ENCODE results near the gene DRC1.
"Not testable (repeated sequence)": the region's sequence is repeated elsewhere in the genome, so short reads cannot be mapped to it uniquely, and the experiment has no call there.

Gene DRC1

DNA sequence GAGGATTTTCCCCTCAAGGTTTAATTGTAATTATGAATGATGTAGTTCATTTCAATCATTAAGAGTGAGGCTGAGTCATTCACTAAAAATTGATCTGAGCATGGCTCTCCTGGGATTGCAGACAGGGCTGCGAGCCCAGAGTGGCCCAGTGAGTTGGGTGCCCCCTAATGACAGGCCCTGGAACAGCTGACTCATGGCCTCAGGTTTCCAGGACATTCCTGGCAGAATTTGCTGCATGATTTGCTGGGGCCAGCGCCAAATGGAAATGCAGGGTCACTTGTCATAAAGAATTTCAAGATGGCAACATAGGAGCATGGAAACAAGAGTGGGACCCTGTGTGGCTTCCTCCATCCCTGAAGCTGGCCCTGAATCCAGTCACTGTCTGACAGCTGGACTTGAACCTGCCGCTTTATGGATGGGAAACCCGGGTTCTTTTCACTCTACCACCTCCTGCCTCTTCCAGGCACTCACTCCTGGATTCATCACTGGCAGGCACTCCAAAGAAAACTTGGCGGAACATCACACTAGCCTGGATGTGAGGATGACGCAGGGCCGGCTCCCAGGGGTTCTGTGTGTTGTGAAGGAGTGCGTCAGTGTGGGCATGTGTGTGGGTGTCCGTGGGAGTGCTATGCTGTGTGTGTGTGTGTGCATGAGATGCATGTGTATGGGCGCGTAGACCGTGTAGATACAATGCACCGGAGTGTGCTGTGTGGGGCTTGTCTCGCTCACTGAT is 61.0 kb downstream of the DRC1 start:
- DNase-seq: peak in 7 of 56 donors; percentile 18 to 39 (median 23)

DNA sequence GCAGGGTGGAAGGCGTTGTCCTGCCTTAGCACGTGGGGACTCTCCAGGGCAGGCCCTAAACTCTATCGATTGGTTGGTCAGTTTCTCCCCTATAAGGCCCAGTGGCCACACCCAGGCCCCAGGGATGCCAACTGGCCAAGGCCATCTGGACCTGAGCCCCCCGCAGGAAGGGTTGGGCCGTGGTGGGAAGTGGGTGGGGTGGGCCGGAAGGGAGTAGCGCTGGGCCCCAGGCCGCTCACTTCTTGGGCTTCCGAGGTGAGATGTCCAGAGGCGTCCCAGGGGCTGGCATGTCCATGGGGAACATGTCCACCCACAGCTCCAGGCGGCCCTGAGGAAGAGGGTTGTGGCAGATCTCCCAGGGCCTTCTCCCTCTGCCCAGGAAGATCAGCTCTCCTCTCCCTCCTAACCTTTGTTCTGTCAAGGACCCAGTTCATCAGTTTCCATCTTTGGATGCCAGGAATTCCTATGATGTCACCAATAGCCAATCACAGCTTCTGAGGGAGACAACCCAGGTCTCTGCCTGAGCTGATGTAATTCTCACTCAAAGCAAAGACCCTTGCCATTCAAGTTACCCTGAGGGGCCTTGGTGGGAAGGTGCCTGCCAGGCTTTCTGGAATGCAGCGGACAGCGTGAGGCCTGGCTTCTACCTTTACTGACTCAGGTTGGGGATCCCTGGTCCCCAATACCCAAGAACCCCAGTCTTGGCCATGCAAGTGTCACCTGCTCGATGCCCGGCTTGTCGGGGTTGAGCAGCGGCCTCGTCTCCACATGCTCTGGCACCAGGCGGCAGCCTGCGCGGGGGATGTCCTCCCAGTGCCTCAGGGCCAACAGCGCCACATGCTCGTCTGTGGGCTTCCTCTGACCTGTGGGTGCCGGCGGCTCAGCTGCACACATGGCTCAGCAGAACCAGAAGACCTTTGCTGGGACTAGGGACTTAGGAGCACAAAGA is 61.8 kb downstream of the DRC1 start:
- no peak for DNase-seq

DNA sequence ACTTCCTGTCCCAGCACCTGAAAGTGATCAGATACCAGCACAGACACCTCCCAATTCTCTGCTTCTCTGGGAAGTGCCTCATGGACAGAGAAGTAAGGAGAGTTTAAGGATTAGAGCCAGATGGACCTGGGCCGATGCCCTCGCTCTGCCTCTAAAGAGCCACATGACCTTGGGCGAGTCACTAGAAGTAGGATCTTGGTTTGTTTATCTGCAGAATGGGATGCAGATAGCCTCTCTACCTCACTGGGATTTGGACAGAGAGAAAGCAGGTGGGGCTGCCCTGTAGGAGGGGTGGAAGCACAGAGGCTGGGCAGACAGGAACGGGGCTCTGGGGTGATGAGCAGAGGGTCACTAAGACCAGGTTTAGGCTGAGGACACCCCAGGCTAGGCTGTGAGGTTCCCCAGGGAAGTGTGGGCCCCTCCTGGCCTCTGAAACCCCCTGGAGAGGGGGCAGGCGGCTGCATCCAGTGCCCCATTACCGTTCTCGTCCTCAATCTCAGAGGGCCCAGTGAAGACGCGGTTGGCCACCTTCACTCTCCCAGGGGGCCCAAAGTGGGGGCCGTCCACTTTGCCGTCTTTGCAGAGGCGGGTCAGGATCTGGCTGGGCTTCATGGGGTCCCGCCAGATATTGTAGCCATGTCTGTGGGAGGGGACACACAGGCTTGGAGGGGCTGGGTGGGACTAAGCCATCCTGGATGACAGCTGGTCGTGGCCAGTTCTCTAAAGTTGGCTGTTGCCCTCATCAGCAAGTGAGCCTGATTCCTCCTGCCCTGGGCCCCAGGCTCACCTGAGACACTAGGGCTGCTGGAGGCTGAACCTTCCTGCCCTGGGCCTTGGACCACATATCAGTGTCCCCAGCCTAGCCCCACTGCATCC is 62.9 kb downstream of the DRC1 start:
- DNase-seq: no peak

DNA sequence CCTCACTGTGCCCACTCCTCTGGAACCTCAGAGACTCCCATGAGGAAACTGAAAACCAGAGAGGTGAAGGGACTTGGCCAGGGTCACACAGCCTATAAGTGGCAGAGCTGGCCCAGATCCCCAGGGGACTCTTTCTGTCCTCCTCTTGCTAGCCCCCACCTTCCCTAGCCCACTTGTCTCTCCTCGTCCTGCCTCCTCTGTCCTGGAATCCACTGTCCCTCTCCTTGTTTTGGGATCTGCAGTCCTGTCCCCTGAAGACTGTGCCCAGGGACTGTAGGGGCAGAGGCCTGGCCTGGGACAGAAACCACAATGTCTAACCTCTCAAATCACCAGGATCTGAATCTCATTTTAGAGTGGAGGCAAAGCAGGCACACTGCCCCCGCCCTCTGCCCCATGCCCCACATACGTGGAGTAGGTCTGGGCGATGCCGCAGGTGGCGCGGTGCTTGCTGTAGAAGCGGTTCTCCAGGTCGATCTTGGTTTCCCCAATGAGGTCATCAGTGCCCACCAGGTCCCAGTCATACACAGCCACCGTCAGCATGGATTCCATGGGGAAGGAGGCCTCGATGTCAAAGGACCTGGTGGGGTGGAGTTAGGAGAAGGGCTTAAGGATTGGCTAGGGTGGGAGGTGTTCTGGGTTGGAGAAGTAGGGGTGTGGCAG is 63.7 kb downstream of the DRC1 start:
- no peak for DNase-seq

DNA sequence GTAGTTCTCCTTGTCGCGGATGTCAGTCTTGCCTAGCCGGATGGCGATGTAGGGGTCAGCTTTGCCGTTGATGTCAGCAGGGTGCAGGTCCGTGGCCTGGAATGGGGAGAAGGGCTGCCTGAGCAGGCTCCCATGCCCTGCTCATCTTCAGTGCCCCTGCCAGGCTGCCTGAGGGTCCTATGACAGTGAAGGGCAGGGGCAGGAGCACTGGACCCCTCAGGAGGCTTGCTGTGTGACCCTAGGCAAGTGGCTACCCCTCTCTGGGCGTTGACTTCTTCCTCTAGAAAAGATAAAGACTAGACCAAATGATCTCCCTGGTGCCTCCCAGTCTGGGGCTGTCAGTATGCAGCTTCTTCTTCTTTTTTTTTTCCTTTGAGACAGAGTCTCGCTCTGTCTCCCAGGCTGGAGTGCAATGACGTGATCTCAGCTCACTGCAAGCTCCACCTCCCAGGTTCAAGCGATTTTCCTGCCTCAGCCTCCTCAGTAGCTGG is 64.3 kb downstream of the DRC1 start:
- no peak for DNase-seq

DNA sequence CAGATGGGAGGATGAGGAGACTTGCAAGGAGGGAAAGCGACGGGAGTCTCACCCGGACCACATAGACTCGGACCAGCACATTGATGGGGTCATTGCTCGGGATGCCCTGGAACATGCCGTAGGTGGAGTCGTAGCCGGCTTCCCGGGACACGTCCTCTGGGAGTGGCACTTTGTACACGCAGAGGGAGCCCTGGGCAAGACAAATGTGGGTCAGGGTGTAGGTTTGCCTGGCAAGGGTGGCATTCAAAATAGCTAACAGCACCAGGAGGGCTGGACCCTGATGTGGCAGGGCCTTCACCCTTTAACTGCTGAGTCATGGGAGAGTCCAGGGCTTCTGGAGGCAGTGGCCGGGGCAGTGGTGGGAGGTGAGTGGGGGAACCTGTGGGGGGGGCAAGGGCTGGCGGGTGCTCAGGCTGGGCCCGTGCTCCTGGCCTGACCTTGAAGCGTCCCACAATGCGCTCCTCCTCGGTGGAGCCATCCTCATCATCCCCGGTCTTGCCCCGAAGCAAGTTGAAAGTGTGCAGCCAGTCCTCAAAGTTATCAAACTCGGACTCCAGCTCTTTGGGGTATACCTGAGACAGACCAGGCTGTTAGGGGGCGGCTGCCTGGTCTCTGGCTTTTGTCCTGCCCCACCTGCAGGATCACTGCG is 65.1 kb downstream of the DRC1 start:
- no peak for DNase-seq

DNA sequence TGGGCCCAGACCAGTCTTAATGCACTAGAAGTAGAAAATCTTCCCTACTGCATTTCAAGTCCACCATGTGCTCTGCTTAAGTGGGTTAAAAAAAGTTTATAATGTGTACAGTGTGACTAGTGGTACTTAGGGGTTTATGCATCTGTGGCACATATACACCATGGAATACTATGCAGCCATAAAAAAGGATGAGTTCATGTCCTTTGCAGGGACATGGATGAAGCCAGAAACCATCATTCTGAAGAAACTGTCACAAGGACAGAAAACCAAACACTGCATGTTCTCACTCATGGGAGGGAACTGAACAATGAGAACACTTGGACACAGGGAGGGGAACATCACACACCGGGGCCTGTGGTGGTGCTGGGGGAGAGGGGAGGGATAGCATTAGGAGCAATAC is 66.8 kb downstream of the DRC1 start:
- not testable (repeated sequence) for DNase-seq

DNA sequence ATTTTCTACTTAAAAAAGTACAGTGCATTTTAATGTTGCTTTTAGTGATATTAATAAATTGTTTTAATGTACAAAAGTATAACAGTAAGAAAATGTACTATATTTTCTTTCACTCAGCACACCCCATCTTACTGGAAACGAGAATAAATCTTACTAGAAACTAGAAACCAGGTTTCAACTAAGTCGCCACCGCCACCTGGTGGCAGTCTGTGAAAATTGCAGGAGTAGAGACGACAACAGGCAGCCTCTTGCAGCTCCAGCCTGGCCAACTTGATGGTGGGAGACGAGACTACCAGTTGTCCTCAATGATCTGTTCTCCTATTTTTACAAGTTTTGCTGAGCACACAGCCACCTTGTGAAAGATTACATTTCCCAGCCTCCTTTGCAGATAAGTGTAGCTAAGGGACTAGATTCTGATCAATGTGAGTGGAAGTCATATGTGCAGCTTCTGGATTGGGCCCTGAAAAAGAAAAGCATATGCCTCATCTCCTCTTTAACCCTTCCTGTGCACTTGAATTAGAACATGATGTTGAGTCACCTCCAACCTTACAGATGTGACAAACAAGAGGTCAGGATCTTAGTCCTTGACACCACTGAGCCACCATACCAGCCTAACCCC is 67.5 kb downstream of the DRC1 start:
- peak in 1 of 56 donors; percentile 6 for DNase-seq

DNA sequence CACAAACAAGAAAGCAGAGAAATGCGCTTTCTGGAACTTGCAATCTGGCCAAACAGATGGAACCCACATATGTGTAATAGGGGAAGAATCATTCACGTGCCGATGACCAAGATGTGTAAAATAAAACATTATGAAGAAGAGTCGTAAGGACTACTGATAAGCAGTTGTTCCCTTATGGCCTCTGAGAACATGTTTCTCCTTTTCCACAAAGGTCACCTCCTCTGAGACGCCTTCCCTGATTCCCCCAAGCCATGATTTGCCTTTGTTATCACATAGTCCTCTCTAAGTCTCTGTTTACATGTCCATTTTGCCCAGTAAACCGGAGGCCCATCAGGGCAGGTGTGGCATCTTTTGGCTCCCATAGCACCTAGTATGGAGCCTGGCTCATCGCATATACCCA is 68.2 kb downstream of the DRC1 start:
- no peak for DNase-seq

DNA sequence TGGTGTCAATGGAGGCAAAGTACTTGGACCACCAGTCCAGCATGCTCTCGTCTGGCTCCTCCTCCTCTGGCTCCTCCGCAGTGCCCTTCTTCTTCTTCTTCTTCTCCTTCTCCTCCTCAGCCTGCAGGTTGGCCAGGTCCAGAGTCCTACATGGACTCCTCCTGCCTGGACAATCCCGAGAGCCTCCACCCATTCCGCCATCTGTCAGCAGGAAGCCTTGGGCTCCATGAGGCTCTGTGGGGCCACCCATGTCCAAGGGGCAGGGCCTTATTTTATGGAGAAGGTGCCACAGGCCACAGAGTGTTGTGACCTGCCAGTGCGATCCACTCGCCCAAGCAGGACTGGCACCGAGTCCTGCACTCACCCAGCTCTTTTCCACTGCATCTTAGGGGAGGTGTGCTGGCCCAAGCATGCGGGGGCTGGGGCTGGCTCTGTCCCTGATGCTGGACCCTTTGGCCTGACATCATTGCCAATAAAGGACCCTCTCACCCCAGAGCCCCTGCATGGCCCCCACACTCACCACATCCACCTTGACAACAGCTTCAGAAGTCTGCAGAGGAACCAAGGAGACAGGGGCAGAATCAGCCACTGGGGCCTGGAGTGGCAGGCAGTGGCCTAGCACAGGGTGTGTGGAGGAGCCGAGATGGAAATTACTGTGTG is 69.0 kb downstream of the DRC1 start:
- no peak for DNase-seq

DNA sequence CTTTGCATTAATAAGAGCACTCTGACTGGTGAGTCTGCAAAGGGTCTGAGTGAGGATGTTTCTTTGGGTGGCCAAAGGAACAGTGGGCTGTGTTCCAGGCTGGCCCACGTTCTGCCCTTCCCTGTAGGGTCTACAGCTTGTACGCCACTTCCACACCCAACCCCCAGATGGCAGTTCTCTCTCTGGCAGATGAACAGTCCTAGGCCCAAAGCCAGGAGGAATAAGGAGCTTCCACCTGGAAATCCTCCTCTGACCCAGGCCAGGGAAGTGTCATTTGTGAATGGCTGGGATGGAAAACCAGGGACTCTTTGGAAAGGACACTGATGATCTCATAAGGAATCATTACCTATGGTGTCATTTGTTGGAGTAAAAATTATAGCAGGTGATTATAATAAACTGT is 69.6 kb downstream of the DRC1 start:
- DNase-seq: no peak

DNA sequence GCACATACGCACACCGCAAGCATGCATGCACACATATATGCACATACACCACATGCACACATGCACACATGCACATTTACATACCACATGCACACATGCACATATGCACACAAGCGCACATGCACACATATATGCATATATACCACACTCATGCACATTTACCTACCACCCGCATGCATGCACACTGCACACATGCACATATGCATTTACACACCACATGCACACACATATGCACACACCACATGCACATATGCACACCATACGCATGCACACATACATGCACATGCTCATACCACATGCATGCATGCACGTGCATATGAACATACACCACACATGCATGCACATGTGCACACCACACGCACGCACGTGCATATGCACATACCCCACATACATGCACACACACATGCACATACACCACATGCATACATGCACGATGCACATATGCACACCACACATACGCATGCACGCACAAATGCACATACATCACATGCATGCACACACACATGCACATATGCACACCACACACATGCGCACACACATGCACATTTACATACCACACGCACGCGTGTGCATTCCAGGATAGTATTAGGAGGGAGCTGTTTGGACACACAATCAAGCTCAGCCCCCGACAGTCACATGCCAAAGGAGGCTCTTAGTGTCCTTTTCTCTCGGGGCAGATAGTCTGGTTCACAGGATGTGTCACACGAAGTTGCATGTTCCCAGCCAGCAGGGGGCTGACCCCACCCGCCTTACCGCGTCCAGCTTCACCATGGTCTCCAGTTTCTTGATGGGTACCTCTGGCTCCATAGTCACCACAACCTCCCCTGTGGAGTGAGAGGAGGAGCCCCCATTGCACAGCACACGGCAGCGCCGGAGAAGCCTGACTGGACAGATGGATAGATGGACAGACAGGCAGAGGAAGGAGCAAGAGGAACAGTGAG is 70.3 kb downstream of the DRC1 start:
- no peak for DNase-seq

DNA sequence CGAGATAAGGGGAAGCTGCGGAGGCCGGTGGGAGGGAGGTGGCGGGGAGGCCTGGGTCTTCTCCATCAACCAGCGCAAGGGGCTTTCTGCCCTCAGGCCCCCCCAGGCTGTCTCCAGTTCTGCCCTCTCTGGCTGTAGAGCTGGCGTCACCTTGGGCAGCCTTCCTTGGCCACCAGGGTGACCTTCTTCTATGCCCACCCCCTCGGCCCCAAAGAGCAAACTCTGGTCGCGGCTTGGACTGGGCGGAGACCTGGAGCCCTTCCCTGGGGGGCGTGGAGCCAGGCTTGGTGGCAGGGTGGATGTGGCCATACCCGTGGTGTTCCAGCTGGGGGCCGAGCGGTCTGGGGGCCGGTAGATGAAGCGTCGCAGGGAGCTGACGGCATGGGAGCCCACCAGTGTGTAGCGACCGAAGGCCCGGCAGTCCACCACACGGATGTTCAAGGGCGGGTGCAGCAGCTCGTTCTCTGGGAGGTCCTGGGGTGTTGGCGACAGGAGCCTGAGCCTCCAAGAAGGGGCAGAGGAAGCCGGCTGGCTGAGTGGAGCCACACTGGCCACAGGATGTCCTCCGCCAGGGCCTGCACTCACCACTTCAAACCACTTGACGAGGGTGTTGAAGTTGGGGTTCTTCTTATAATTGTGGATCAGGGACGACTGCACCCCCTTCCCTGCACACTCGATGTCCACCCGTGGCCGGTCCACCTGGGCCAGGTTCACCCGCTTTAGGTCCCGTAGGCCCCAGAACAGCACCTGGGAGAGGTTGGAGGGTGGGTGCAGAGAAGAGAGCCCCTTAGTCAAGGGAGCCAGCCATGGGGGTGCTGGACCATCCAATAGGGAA is 71.3 kb downstream of the DRC1 start:
- no peak for DNase-seq

DNA sequence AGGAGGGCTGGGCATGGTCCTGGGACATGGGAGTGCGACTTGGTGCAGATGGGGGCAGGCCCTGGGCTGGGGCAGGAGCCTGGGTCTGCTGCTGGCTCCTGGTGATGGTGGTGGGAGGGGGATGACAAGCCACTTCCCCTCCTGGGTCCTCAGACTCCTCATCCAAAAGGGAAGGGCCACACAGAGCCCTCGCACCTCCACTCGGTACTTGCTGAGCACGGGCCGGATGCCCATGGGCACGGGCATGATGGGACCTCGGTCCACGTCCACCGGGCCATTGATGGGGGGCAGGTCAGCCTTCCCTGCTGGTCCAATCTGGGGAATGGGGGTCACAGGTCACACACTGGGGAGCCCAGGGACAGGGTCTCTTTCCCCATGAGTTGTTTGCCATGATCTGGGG is 72.1 kb downstream of the DRC1 start:
- no peak for DNase-seq

DNA sequence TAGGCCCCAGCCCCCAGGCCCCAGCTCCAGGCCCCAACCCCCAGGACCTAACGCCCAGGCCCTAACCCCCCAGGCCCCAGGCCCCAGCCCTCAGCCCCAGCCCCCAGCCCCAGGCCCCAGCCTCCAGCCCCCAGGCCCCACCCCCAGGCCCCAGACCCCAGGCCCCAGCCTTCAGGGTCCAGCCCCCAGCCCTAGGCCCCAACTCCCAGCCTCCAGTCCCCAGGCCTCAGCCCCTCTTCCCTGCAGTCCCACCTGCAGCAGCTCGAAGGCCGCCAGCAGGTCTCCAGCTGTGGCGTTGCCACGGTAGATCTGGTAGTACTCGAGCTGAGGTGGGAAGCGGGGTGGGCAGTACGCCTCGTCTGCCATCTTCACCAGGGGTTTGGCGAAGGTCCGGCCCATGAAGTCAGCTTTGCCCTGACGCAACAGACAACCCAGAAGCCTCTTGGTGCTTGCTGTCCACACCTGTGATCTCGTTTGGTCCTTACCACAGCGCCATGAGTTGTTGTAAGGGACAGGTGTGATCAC is 72.6 kb downstream of the DRC1 start:
- no peak for DNase-seq

DNA sequence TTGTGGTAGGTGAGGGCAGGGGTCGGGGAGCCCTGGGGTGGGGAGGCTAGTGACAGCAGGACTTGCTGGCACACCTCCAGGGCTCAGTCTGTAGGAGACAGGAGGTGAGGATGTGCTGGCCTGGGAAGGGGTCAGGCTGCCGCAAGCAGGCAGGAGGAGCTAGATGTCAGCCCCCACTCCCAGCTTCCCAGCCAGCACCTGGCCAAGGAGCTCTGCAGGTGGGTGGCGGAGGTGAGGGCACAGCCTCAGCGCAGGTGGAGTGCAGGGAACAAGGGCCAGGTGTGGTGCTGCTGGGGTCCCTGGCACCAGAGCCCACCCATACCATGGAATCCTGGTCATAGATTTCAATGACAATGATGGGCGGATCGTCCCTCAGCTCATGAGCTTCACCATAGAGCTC is 73.3 kb downstream of the DRC1 start:
- DNase-seq: no peak

All from amygdala (tissue), 56 donors.